Endometrium (tissue), 2 donors: ENCODE results near the gene EFNA4.

Experiments
- FAIRE-seq: peaks from 2 replicates; lab custom pipeline; 2012; peaks lifted over from hg19 to GRCh38; lab: Jason Lieb, UNC
- donor health status: control.
- donor health status: control.

EFNA4 gene

DNA sequence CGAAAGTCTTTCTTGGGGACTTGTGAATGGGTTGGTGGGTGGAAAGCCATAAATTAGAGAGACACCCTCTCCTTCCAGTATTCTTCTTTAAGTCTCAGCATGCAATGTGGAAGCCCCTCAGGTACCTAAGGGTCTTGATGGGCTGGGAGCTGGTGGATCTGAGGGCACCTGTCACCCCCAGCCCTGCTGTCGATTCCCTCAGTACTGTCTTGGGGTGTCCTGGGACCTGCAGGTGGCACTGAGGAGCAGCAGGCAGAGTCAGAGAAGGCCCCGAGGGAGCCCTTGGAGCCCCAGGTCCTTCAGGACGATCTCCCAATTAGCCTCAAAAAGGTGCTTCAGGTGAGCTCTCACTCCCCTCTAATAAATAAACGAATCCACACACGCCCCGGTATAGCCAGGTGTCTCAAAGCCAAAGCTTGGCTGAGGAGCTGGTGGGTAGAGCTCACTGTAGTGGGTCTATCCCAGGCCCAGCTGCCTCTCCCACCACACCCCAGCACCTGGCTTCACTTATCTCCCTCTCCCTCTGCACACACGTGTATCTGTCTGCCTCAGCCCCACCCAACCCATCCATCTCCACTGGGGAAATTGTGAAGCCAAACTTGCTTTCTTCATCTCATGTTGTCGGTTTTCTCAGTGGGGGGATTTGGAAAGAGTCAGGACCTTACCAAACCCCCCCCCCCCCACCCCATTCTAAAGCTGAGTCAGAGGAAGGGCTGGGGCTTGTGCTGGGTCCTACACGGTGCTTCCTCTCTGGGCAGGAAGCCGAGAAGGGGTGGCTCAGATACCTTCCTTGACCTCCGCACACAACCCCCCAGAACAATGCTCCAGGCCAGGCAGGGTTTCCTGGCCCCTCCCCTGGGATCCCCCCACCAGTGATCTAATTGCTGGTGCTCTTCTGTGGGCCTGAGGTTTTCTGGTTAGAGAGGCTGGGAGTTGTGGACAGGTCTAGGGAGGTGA lies 10.8 kb upstream of the EFNA4 start:
- FAIRE-seq = no peak

DNA sequence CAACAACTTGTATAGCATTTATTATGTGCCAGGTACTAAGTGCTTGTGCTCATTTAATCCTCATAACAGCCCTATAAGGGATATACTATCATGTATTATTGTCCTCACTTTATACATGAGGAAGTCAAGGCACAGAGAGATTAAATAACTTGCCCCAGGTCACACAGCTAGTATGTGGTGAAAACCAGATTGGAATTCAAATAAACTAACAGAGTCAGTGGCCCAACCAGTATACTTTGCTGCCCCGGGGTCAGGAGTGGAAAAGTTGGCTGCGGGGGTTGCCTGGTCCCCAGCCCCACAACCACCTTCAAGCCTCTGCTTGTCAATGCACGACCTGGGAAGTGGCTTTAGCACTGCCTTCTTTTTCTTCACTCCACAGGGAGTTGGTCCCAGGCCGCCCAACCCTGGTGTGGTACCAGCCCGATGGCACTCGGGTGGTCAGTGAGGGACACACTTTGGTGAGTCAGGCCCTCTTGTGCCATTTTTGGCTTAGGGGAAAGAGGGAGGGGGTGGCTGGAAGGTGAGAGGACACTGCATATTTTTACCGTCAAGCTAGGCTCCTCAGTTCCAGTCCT lies 9.9 kb upstream of the EFNA4 start:
- FAIRE-seq = no peak

- FAIRE-seq = no peak
These were observed 6.4 kb upstream of the EFNA4 start for GRCh38 chr1:155057104-155057503.

GRCh38 chr1:155057788-155058211 lies 5.7 kb upstream of the EFNA4 start:
- no peak for FAIRE-seq

DNA sequence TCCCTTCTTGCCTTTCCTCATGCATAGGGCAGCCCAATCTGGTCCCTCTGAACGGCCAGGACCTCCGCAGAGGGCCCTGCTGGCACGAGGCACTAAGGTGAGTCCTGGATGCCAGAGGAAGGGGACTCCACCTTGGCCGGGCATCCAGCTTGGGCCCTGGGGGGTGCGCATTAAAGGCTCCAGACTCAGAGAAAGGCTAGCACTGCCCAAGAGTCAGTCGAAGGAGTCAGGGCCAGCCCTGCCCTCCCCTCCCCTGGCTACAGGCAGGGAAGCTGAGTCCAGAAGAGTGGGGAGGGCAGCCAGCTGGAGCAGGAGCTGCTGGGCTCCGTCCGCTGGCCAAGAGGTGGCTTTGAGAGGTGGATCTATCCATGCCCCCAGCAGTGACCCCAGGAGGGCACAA lies 2.8 kb upstream of the EFNA4 start:
- FAIRE-seq = no peak

DNA sequence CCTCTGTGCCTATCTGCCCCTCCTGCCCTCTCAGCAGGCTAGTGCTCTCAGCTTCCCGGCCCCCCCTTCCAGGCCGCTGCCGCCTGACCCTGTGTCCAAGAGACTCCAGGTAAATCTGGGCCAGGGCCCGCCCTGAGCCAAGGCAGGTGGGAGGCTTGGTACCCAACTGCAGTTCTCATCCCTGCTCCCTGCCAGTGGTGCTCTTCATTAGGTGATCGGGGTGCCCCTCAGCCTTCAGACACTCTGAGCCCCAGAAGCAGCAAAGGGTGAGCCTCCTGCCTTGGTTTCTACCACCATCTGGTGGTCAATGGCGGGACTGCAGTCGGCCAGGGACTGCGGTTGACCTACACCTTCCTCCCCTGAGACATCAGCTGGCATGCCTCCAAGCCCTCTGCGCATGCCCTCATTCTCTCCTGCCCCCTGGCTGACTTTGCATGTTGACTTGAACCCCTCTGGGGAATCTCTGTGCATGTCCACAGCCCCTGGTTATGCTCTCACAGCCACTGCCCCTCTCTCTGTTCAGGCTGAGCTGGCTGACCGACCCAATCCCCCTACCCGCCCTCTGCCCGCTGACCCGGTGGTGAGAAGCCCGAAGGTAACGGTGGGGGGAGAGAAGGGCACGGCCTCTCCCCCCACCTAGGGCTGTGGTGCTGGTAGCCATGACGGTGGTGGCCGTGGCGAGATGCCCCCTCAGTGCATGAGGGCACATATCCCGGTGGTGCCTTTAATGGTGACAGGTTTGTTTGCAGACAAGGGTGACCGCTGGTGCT lies 2.0 kb upstream of the EFNA4 start:
- FAIRE-seq = no peak

GRCh38 chr1:155062151-155062686 lies 1.3 kb upstream of the EFNA4 start:
- no peak for FAIRE-seq

DNA sequence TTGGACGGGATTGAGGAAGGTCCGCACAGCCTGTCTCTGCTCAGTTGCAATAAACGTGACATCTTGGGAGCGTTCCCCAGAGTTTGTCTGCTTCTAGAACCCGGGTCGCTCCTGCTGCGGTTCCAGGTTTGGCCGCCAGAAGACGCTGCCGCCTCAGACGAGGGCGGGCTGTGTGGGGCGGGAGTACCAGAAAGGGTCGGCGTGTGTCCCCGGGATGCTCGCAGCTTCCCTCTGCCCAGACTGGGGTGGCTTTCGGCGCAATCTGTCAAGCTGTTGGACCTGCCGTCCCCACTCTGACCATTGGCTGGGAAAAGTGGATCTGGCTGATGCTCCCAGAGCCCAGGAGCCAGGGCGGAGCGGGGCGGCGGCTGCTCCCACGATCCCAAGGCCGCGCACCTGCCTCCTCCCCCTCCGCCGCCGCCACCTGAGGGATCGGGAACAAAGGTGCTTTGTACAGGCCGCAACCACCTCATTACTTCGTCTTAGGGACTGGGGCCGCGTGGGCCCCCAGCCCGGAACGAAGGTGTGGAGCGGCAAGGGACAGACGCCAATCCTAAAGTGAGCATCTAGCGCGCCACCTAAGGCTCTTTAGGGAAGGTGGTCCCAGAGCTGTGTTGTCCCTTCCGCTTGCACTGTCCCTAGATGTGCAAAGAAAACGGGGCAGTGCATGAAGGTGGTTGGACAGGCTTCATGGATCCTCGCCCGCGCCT lies 683 bp upstream of the EFNA4 start:
- FAIRE-seq = no peak

GRCh38 chr1:155064111-155064831 lies 731 bp downstream of the EFNA4 start:
- FAIRE-seq = no peak

GRCh38 chr1:155064832-155065429 lies 1.4 kb downstream of the EFNA4 start:
- FAIRE-seq = no peak

DNA sequence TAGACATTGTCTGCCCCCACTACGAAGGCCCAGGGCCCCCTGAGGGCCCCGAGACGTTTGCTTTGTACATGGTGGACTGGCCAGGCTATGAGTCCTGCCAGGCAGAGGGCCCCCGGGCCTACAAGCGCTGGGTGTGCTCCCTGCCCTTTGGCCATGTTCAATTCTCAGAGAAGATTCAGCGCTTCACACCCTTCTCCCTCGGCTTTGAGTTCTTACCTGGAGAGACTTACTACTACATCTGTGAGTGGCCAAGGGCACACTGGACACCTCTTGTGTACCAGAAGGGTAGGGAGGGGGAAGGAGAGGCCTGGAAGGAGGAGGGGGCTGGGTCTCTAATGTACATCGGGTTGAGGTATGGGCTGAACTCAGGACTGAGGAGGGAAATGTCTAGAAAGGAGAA lies 3.2 kb downstream of the EFNA4 start:
- FAIRE-seq = no peak

DNA sequence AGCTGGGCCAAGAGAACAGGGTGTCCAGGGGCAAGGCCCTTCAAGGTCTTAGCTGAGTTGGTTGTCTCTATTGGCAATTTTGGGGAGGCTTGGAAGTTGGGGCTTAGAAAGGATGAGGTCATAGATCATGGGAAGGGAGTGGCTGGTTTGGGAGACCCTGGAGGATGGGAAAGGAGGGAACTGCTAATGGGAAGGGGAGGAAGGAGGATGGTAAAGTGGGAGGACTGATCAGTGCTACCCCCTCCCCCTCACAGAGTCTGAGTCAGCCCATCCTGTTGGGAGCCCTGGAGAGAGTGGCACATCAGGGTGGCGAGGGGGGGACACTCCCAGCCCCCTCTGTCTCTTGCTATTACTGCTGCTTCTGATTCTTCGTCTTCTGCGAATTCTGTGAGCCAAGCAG lies 5.1 kb downstream of the EFNA4 start:
- no peak for FAIRE-seq

GRCh38 chr1:155069551-155070157 lies 6.1 kb downstream of the EFNA4 start:
- FAIRE-seq = no peak

GRCh38 chr1:155070158-155070621 lies 6.7 kb downstream of the EFNA4 start:
- no peak for FAIRE-seq

GRCh38 chr1:155070721-155071569 lies 7.4 kb downstream of the EFNA4 start:
- no peak for FAIRE-seq

GRCh38 chr1:155071701-155072100 lies 8.2 kb downstream of the EFNA4 start:
- no peak for FAIRE-seq

- FAIRE-seq = no peak
These were observed 9.2 kb downstream of the EFNA4 start for GRCh38 chr1:155072531-155073289.
